Measurements from ENCODE around the gene CREB3.

The CREB3 gene

DNA sequence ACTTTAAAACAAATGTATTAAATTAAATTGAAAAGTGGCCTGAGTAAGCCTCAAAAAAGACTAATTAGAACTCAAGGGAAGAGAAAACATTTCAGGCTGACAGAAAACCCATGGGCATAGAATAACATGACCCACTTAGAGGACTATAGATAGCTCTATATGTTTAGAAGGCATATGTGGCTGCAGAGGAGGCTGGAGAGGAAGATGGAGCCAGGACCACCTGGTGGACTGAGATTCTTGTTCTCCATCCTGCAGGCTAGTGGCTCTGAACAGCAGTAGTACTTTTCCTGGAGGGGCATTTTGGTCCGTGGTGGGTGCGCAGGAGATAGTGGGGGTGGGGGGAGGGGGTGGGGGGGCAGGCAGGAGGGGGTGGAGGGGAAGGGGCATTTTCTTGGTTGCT lies 48.6 kb downstream of the CREB3 start:
- no peak for DNase-seq (ENCODE audit: low spot score)

DNA sequence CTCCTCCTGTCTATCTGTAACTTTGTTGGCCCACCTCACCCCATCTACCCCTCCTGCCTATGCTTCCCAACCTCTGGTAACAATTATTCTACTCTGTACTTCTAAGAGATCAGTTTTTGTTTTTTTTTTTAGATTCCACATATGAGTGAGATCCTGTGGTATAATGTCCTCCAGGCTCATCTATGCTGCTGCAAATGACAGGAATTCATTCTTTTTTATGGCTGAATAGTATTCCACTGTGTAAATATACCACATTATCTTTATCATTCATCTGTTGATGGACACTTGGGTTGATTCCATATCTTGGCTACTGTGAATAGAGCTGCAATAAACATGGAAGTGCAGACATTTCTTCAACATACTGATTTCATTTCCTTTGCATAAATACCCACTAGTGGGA lies 51.0 kb downstream of the CREB3 start:
- no peak for DNase-seq (ENCODE audit: low spot score)
